Activated naive CD4-positive, alpha-beta T cell treated with anti-CD3 and anti-CD28 coated beads, Interleukin-2, amount 50 U/mL, for 24 hours (primary cell): ENCODE data around the gene LIPA.
"Not testable (repeated sequence)": the region's sequence is repeated elsewhere in the genome, so short reads cannot be mapped to it uniquely, and the experiment has no call there.

ENCODE experiments used
- H3K27ac Mint-ChIP-seq: one replicate; pipeline ENCODE4 v1.8.0; 2021; ENCODE audit warnings: mild to moderate bottlenecking, mixed read lengths
- H3K27me3 Mint-ChIP-seq: one replicate; pipeline ENCODE4 v1.8.0; 2021; ENCODE audit warnings: mixed read lengths
- H3K36me3 Mint-ChIP-seq: one replicate; pipeline ENCODE4 v1.8.0; 2021; ENCODE audit warnings: mixed read lengths
- H3K4me1 Mint-ChIP-seq: one replicate; pipeline ENCODE4 v1.8.0; 2021; ENCODE audit warnings: mixed read lengths
- H3K4me3 Mint-ChIP-seq: one replicate; pipeline ENCODE4 v1.8.0; 2021; ENCODE audit warnings: mild to moderate bottlenecking, mixed read lengths
- H3K9me3 Mint-ChIP-seq: one replicate; pipeline ENCODE4 v1.8.0; 2021; ENCODE audit warnings: mixed read lengths

The LIPA gene

GRCh38 chr10:89182894-89183293 lies 68.7 kb downstream of the LIPA start:
- Mint-ChIP-seq H3K27ac (no peak overlapping the region), H3K4me3 (no peak overlapping the region), H3K36me3 (peaks cover 2% of the 10 kb centered on the region), H3K4me1 (no peaks in the 10 kb centered on the region), H3K27me3 (peaks cover 8% of the 10 kb centered on the region), H3K9me3 (no peaks in the 10 kb centered on the region)

GRCh38 chr10:89175816-89176215 lies 75.8 kb downstream of the LIPA start:
- Mint-ChIP-seq H3K27ac (no peak overlapping the region), H3K27me3 (peaks cover 5% of the 10 kb centered on the region), H3K9me3 (no peaks in the 10 kb centered on the region), H3K4me3 (no peak overlapping the region), H3K36me3 (peaks cover 2% of the 10 kb centered on the region), H3K4me1 (no peaks in the 10 kb centered on the region)

- Mint-ChIP-seq H3K9me3 (no peaks in the 10 kb centered on the region), H3K27me3 (peaks cover 5% of the 10 kb centered on the region), H3K36me3 (no peaks in the 10 kb centered on the region), H3K4me1 (no peaks in the 10 kb centered on the region), H3K4me3 (no peak overlapping the region), H3K27ac (no peak overlapping the region)
Observed at GRCh38 chr10:89173075-89173474, 78.5 kb downstream of the LIPA start.

GRCh38 chr10:89171996-89172395 lies 79.6 kb downstream of the LIPA start:
- Mint-ChIP-seq H3K9me3 (no peaks in the 10 kb centered on the region), H3K4me3 (no peak overlapping the region), H3K36me3 (no peaks in the 10 kb centered on the region), H3K27me3 (peaks cover 5% of the 10 kb centered on the region), H3K27ac (no peak overlapping the region), H3K4me1 (no peaks in the 10 kb centered on the region)

GRCh38 chr10:89171263-89171872 lies 80.2 kb downstream of the LIPA start:
- H3K4me1 Mint-ChIP-seq: no peaks in the 10 kb centered on the region

GRCh38 chr10:89168354-89168900 lies 83.1 kb downstream of the LIPA start:
- H3K27ac Mint-ChIP-seq, H3K27me3 Mint-ChIP-seq: not testable (repeated sequence)

More at GRCh38 chr10:89171263-89171872, 80.2 kb downstream of the LIPA start:
- H3K9me3 Mint-ChIP-seq: no peaks in the 10 kb centered on the region
- no peaks in the 10 kb centered on the region for H3K36me3 Mint-ChIP-seq
- peaks cover 5% of the 10 kb centered on the region for H3K27me3 Mint-ChIP-seq
- no peak overlapping the region for H3K27ac Mint-ChIP-seq
- no peak overlapping the region for H3K4me3 Mint-ChIP-seq

GRCh38 chr10:89167915-89168314 lies 83.7 kb downstream of the LIPA start:
- H3K4me1 Mint-ChIP-seq: peaks cover 28% of the 10 kb centered on the region
- peaks cover 3% of the 10 kb centered on the region for H3K27me3 Mint-ChIP-seq
- no peak overlapping the region for H3K4me3 Mint-ChIP-seq
- H3K9me3 Mint-ChIP-seq: no peaks in the 10 kb centered on the region
- peaks cover 1% of the 10 kb centered on the region for H3K36me3 Mint-ChIP-seq
- no peak overlapping the region for H3K27ac Mint-ChIP-seq

More at GRCh38 chr10:89168354-89168900, 83.1 kb downstream of the LIPA start:
- peaks cover 23% of the 10 kb centered on the region for H3K4me1 Mint-ChIP-seq
- H3K9me3 Mint-ChIP-seq, H3K36me3 Mint-ChIP-seq, H3K4me3 Mint-ChIP-seq: not testable (repeated sequence)

- H3K4me3 Mint-ChIP-seq: no peak overlapping the region
- peaks cover 3% of the 10 kb centered on the region for H3K27me3 Mint-ChIP-seq
- peaks cover 1% of the 10 kb centered on the region for H3K36me3 Mint-ChIP-seq
- H3K4me1 Mint-ChIP-seq: peaks cover 30% of the 10 kb centered on the region
- no peaks in the 10 kb centered on the region for H3K9me3 Mint-ChIP-seq
- no peak overlapping the region for H3K27ac Mint-ChIP-seq
Observed at GRCh38 chr10:89165923-89166322, 85.7 kb downstream of the LIPA start.

GRCh38 chr10:89164920-89165319 lies 86.7 kb downstream of the LIPA start:
- Mint-ChIP-seq H3K27ac (no peak overlapping the region), H3K36me3 (peaks cover 1% of the 10 kb centered on the region), H3K4me1 (peaks cover 30% of the 10 kb centered on the region), H3K9me3 (peaks cover 4% of the 10 kb centered on the region), H3K4me3 (no peak overlapping the region), H3K27me3 (no peaks in the 10 kb centered on the region)

- H3K4me1 Mint-ChIP-seq: peaks cover 30% of the 10 kb centered on the region
- H3K27ac Mint-ChIP-seq: peak overlapping the region; percentile 96
- H3K27me3 Mint-ChIP-seq: no peaks in the 10 kb centered on the region
- peaks cover 4% of the 10 kb centered on the region for H3K9me3 Mint-ChIP-seq
- peak overlapping the region; percentile 84 for H3K4me3 Mint-ChIP-seq
- H3K36me3 Mint-ChIP-seq: peaks cover 1% of the 10 kb centered on the region
Observed at GRCh38 chr10:89164080-89164479, 87.5 kb downstream of the LIPA start.
